Gastrocnemius medialis (tissue), 4 donors: ENCODE data around the gene ITPR1.

ENCODE experiments used
- CTCF ChIP-seq, 5 experiments: fragments of 450-650 bp in 3 of 5; fragments of 200-600 bp in 2 of 5; sonication (generic) in 2 of 5; IDR thresholded peaks in 4 of 5; conservative IDR thresholded peaks in 1 of 5; 1 replicate in 4 of 5; 2 replicates in 1 of 5; pipeline ENCODE4 v1.5.1; 2016 to 2019; ENCODE audit warnings: antibody characterized with exemption in 5 of 5, mild to moderate bottlenecking in 3 of 5, moderate library complexity in 3 of 5
- POLR2A ChIP-seq, 2 donors: fragments of 450-650 bp; IDR thresholded peaks; one replicate each; pipeline ENCODE4 v1.6.1; 2017; ENCODE audit warnings: antibody characterized with exemption in 2 of 2, mild to moderate bottlenecking in 2 of 2, moderate library complexity in 2 of 2

- TF ChIP-seq POLR2A (IDR thresholded peaks at IDR 0.05) (no peak), CTCF (IDR thresholded peaks at IDR 0.05 in 4 of 5, conservative IDR thresholded peaks at IDR 0.05 in 1 of 5) (no peak)
These were observed 130.4 kb downstream of the ITPR1 start for GRCh38 chr3:4623421-4623999.
